ENCODE results near the gene FAM168B. TPM values are rescaled to one million over a fixed set of nuclear protein-coding genes. Genes with fewer than 3 reads are reported as not detected.

The FAM168B gene
- total RNA-seq, 2 experiments from 2014 or later, result 74.1 to 76.4 TPM

GRCh38 chr2:131033786-131034121, 59.5 kb downstream of the FAM168B start:
- intact Hi-C loops (cut with DNase I, micrococcal nuclease), result no loop called here
- ATAC-seq (ENCODE audit: poor library complexity), result no peak
- CTCF ChIA-PET, result no interaction called here

DNA sequence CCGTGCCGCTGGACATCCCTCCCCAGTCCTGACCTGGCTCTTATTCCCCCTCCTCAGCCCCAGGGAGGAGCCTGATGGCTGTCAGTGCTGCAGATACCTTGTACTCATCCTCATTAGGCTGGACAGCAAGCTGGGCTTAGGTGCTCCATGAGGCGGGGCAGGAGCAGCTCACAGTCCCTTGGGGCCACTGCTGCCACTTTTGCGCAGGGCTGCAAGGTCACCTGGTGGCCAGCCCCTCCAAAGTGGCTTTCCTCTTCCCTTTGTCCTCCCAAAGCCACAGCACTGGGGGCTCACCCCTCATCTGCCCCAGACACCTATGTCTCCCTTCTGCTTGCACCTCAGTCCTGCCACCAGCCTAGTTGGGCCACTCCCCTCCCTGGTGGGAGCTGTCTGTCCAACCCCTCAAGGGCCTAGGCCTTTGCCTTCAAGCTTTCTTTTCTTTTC, 60.8 kb downstream of the FAM168B start:
- DNase-seq, result no peak
- H3K36me3 ChIP-seq (ENCODE audit: insufficient read depth, low read length), result no peaks in the 10 kb centered on the region
- no peaks in the 10 kb centered on the region for H3K36me3 Mint-ChIP-seq (ENCODE audit: low read depth)
- no peak overlapping the region for H3K4me3 ChIP-seq (ENCODE audit: low read length)
- peaks cover 12 to 24% of the 10 kb centered on the region in 2 experiments for H3K27me3 ChIP-seq (ENCODE audit: control insufficient read depth in 1 of 2, insufficient read depth in 2 of 2, low read length in 2 of 2)
- H3K4me1 ChIP-seq (ENCODE audit: insufficient read depth, low read length), result peaks cover 13% of the 10 kb centered on the region
- H3K9me3 Mint-ChIP-seq, result peaks cover under 1% of the 10 kb centered on the region
- H3K27me3 Mint-ChIP-seq, result peaks cover 35% of the 10 kb centered on the region
- ChIA-PET CTCF (no interaction called here), POLR2A (no interaction called here)
- no peak for ATAC-seq (ENCODE audit: poor library complexity)
- no peak overlapping the region for H3K27ac Mint-ChIP-seq
- no peak overlapping the region for H3K4me3 Mint-ChIP-seq
- intact Hi-C loops (cut with DNase I, micrococcal nuclease), result no loop called here
- peaks cover 0 to 14% of the 10 kb centered on the region in 2 experiments for H3K9me3 ChIP-seq (ENCODE audit: control insufficient read depth in 1 of 2, insufficient read depth in 1 of 2, low read length in 2 of 2)
- H3K4me1 Mint-ChIP-seq (ENCODE audit: low read depth), result peaks cover 7% of the 10 kb centered on the region
- H3K27ac ChIP-seq (ENCODE audit: low read depth in 1 of 2, low read length in 2 of 2), result no peak overlapping the region
- TF ChIP-seq, protein P1, sequence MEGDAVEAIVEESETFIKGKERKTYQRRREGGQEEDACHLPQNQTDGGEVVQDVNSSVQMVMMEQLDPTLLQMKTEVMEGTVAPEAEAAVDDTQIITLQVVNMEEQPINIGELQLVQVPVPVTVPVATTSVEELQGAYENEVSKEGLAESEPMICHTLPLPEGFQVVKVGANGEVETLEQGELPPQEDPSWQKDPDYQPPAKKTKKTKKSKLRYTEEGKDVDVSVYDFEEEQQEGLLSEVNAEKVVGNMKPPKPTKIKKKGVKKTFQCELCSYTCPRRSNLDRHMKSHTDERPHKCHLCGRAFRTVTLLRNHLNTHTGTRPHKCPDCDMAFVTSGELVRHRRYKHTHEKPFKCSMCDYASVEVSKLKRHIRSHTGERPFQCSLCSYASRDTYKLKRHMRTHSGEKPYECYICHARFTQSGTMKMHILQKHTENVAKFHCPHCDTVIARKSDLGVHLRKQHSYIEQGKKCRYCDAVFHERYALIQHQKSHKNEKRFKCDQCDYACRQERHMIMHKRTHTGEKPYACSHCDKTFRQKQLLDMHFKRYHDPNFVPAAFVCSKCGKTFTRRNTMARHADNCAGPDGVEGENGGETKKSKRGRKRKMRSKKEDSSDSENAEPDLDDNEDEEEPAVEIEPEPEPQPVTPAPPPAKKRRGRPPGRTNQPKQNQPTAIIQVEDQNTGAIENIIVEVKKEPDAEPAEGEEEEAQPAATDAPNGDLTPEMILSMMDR (IDR thresholded peaks at IDR 0.05), result no peak

More at GRCh38 chr2:131033786-131034121, 59.5 kb downstream of the FAM168B start:
- POLR2A ChIA-PET, result interaction anchor here (1.0 kb wide), 1 partner anchor 60 kb away, joined by 4 read pairs; the partner anchor contains the start of gene FAM168B
- TF ChIP-seq, protein P1 (IDR thresholded peaks at IDR 0.05), result no peak
- Histone ChIP-seq H3K4me3 (ENCODE audit: low read length) (no peak overlapping the region), H3K36me3 (ENCODE audit: insufficient read depth, low read length) (no peaks in the 10 kb centered on the region), H3K27me3 (ENCODE audit: control insufficient read depth in 1 of 2, insufficient read depth in 2 of 2, low read length in 2 of 2) (peaks cover 12 to 15% of the 10 kb centered on the region in 2 experiments), H3K9me3 (ENCODE audit: control insufficient read depth in 1 of 2, insufficient read depth in 1 of 2, low read length in 2 of 2) (peaks cover 0 to 6% of the 10 kb centered on the region in 2 experiments), H3K4me1 (ENCODE audit: insufficient read depth, low read length) (peaks cover 15% of the 10 kb centered on the region), H3K27ac (ENCODE audit: low read depth in 1 of 2, low read length in 2 of 2) (no peak overlapping the region)
- peak overlapping the region; percentile 81 for H3K4me3 Mint-ChIP-seq
- no peak for DNase-seq
- H3K4me1 Mint-ChIP-seq (ENCODE audit: low read depth), result peaks cover 12% of the 10 kb centered on the region
- H3K36me3 Mint-ChIP-seq (ENCODE audit: low read depth), result no peaks in the 10 kb centered on the region
- H3K27ac Mint-ChIP-seq, result no peak overlapping the region
- peaks cover 26% of the 10 kb centered on the region for H3K27me3 Mint-ChIP-seq
- no peaks in the 10 kb centered on the region for H3K9me3 Mint-ChIP-seq

DNA sequence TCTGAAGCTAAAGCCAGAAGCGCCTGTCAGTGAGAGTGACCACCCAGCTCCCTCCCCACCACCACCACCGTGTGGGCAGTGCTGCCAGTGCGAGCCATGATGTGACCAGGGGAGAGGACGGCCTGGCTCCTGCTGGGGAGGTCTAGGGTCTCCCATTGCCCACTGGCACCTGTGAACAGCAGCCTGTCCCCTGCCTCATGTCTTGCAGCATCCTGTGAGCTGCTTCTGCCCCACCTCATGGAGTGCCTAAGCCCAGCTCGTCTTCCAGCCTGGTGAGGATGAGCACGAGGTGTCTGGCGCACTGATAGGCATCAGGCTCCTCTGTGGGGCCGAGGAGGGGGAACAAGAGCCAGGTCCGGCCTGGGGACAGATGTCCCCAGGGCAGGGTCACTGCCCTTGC, 61.4 kb downstream of the FAM168B start:
- ChIA-PET CTCF (no interaction called here), POLR2A (no interaction called here)
- H3K9me3 Mint-ChIP-seq, result peaks cover 4% of the 10 kb centered on the region
- peaks cover 5% of the 10 kb centered on the region for H3K4me1 Mint-ChIP-seq (ENCODE audit: low read depth)
- H3K36me3 Mint-ChIP-seq (ENCODE audit: low read depth), result no peaks in the 10 kb centered on the region
- H3K4me3 ChIP-seq (ENCODE audit: low read length), result no peak overlapping the region
- H3K36me3 ChIP-seq (ENCODE audit: insufficient read depth, low read length), result no peaks in the 10 kb centered on the region
- H3K9me3 ChIP-seq (ENCODE audit: control insufficient read depth in 1 of 2, insufficient read depth in 1 of 2, low read length in 2 of 2), result peaks cover 0 to 8% of the 10 kb centered on the region in 2 experiments
- peaks cover 40% of the 10 kb centered on the region for H3K27me3 Mint-ChIP-seq
- peaks cover 12% of the 10 kb centered on the region for H3K4me1 ChIP-seq (ENCODE audit: insufficient read depth, low read length)
- ATAC-seq (ENCODE audit: poor library complexity) (no peak), DNase-seq (no peak)
- TF ChIP-seq, protein P1 (IDR thresholded peaks at IDR 0.05), result no peak
- H3K4me3 Mint-ChIP-seq, result no peak overlapping the region
- peaks cover 12 to 26% of the 10 kb centered on the region in 2 experiments for H3K27me3 ChIP-seq (ENCODE audit: control insufficient read depth in 1 of 2, insufficient read depth in 2 of 2, low read length in 2 of 2)
- no peak overlapping the region for H3K27ac ChIP-seq (ENCODE audit: low read depth in 1 of 2, low read length in 2 of 2)
- intact Hi-C loops (cut with DNase I, micrococcal nuclease), result no loop called here
- no peak overlapping the region for H3K27ac Mint-ChIP-seq

Data from CD4-positive, alpha-beta T cell (primary cell).